Activated gamma-delta T cell treated with Interleukin-2 at 50 U/mL for 16 hours (primary cell): ENCODE results near the gene CYTIP.

Experiments used
- DNase-seq: peaks from one replicate; pipeline ENCODE4 v3.0.0-alpha.2; 2020

CYTIP gene

DNA sequence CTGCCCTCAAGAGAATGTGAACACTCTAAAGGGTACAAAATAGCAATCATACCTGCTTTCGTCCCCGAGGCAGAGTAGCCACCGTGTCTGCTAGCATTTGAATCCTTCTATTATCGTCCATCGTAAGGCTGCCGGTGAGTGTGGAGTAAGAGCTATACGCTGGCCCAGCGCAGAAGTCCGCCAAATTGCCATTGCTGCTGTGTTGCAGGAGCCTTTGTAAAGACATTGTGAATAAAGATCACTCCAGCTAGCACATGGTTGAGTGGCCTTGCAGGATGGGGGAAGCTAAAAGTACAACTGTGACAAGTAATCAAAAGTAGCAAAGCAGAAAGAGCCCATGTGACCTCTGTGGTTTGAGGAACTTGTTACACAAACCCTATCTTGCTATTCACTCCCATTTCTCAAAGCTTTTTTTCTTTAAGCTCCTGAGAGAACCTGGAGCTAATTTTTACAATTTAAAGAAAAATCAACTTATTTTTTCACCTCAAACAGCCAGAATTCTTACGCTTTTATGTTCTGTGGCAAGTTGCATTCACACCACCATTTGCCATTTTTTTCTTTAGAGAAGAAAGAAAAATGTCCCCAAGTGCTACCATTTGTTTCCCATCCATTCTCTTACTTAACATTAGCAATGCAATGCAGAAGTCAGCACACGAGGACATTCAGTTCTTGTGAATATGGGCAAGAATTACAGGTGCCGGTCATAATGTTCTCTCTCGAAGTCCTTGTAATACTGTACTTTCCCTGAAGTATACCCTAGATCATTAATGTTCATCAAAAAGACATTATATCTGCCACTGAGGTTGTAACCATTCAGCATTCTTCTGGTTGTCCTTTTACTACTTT is at the start of gene CYTIP:
Gene CYTIP, minus strand, starts transcription at position 295 of the 846 bp plus-strand sequence. Its CDS starts 69 bp downstream, at position 226.
- peak; percentile 54 for DNase-seq

DNA sequence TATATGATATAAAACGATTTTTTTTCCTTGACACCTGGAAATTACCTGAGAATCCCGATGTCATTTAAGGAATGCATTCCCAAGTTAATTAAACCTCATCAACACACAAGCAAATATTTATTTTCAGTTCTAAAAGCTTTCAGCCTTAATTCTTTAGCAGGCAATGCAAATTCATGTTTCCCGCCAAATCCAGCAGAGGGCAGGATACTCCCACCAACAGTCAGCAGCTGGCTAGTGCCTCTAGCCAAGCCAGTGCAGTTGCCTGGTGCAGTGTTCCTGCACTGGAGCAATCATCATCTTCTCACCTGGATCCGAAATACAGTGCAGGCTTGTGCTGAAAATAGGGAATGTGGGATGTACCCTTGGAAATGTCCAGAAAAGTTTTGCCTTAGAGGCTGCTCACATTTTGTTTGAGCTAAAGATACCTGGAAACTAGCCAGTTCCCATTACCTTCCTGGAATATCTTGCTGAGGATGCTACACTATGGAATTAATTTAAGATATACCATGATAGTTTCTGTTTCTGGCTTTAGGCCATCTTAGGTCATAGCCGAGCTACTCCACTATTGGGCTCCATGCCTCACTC is 48.4 kb upstream of the CYTIP start:
- DNase-seq = peak; percentile 69

DNA sequence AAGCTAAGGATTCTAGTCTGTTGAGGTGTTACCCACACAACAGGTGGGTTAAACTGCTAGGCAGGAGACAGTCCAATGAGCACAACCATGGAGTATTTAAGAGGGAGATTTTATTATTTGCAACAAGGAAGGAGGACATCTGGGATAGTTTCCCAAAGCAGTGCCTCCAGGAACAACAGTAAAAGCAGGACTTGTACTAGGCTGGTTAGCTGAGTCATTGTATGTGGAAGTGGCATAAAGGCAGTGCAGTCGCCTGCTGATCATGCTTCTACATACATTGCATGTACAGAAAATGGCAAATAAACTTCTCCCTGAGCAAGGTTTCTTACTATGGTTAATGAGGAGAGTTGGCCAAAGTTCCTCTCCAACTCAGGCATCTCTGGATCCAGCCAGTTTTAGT is 46.1 kb upstream of the CYTIP start:
- no peak for DNase-seq

DNA sequence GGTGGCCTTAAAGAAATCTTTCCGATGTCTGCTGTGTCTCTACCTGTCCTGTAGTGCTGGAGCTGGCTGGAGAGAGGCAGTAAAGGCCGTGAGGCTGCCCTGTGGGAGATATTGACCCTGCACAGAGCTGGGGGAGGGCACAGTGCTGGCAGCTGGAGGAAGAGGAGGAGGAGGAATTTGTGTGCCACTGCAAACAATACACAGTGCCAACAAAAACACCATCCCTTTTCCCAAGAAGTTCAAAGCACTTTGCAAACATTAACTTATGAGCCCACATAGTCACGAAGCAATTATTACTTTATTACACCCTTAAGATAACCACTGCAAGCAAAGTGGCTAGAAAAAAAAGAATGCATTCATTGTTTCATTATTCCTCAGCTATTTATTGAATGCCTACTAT is 45.0 kb upstream of the CYTIP start:
- no peak for DNase-seq

DNA sequence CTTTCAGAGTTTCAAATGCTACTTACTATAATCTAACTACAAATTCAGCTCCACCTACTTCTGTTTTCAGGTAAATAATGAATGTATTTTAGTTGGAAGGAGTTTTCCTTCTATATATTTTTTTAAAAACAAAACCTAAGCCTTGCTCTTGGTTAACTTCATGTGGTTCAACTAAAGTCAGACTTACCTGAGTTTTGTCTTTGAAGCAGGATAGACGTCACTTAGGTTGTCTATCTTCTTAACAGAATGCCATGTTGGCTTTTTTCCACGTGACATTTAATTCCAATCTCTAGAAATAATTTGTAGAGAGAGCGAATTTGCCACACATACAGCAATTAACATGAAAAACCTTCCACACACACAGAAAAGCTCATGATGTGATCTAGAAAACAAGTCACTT is 43.9 kb upstream of the CYTIP start:
- DNase-seq = no peak

DNA sequence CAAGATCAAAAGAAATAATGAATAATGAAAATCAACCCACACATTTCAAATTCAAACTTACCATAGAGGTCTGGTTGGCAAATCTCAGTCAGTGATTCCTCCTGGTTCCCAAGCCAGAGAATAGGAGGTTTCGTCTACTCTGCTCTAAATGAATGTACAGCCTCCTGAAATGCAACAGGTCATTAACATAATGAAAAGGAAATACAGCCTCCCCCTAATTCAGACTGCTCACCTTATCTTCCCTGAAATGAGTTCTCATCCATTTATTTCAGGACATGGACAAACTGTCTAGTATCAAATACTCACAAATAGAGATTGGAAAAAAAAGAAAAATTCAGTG is 43.4 kb upstream of the CYTIP start:
- no peak for DNase-seq

DNA sequence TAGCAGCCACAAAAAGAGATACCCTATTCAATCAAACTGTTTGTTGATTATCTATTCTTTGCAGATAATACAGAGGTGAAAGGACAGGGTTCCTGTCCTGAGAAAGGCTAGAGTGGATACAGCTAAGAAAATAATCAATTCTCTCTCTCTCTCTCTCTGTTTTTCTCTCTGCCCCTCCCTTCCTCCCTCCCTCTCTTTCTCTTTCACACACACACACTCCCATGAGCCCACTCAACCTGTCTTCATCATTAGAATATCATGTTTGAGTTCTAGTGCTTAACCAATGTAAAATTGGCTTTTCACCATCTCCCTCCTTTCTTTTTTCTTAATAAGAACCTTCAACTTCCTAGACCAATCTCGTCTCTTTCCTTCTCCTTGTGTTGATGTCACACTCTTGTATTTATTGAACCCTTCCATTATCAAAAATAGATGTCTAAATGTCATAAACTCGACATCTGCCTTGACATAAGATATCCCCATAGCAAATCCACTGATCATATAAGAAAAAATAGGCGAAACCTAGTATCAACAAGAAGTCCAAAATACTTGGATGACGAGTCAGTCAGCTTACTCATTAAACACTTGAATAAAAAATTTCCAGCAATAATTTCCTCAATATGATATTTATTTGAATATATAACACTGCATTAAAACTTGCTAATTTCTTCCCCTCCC is 42.8 kb upstream of the CYTIP start:
- DNase-seq = no peak

DNA sequence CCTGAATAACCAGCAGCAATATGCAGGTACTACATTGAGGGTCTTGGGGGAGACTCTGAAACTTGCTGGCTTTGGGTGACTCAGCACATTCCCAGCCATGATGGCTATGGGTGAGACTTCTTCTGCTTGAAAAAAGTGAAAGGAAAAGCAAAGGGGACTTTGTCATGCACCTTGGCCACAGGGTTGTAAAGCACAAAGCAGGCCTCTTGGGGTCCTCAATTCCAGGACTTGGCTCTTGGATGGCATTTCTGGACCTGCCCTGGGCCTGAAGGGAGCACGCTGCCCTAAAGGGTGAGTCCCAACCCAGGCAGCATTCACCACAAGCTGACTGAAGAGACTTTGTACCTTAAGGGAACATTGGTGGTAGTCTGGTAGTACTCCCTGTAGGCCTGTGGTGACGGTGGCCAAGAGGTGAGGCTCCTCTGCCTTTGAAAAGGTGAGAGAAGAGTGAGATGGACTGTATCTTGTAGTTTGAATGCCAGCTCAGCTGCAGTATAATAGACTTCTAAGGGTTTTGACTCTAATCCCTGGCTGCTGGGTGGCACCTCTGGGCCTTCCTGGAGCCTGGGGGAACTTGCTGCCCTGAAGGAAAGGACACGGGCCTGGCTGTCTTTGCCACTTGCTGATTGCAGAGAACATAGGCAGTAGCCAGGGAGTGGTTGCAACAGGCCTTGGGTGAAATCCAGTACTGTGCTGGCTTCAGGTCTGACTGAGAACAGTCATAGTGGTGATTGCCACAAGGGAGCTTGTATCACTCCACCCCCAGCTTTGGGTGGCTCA is 36.5 kb upstream of the CYTIP start:
- no peak for DNase-seq

DNA sequence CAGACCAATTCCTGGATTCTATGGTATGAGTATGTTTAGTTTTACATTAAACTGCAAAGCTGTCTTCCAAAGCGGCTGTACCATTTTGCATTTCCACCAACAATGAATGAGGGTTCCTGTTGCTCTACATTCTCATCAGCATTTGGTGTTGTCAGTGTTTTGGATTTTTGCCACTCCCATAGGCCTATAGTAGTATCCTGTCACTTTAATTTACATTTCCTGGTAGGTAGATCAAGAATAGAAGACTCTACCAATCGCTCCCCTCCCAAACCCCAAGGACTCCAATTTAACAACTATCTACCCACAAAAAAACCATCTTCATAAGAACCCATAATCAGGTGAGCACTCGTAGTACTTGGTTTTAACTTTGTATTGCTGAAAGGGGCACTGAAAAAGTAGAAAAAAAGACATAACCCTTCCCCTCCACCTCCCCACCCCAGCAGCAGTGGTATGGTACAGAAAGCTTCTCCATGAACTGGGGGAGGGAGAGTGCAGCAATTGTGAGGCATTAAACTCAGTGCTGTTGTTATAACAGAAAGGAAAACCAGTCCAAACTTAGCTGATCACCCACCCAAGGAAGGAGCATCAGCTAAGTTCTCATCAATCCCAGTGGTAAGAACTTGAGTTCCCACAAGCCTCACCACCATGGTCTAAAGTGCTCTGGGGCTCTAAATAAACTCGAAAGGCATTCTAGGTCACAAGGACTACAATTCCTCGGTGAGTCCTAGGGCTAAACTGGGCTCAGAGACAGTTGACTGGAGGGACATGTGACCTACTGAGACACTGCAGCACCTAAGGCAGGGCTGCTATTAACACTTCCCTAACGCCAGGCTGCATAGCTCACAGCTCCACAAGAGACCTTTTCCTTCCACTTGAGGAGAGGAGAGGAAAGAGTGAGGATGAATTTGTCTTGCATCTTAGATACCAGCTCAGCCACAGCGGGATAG is 35.5 kb upstream of the CYTIP start:
- no peak for DNase-seq

DNA sequence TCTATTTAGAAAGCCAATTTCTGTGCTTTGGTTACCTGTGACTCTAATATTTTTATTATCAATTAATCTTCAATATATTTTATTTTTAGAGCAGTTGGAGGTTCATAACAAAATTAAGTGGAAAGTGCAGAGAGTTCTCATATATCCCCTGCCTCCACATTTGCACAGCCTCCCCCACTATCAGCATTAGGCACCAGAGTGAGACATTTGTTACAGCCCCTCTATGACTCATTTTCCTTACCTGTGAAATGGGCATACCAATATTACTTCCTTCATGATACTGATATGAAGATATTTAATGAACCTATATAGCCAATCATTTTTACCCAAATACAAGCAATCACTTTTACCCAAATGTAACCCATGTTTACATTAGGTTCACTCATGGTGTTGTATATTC is 34.0 kb upstream of the CYTIP start:
- DNase-seq = no peak

DNA sequence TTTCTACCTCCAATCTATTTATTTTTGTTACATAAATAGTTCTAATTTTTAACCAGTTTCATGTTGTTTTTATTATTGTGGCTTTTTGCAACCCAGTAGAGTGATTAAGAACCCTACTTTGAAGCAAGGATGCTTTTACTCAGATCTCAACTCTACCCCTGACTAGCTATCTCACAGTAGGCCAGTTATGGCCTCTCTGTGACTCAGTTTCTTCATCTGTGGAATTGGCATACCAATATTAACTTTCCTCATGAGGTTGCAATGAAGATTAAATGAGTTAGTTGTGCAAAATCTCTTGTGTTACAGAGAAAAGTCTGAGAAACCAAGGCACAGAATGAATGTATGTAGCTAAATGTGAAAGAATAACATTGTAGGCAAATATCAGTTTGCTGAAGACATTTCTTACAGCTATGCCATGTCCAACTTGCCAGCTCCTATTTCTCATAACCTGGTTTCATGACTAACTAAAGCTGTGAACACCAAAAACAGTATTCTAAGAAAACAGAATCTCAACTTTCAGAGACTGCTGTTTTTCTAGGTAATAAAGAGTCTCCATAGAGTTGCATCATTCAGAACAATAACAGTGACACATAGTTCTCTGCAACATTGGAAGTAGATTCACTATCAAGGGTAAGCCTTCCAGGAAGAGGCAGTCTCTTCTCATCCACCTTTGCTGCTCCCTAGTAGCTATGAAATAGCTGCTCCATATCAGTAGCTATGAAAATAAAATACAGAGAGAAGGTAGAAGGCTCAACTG is 33.2 kb upstream of the CYTIP start:
- no peak for DNase-seq

DNA sequence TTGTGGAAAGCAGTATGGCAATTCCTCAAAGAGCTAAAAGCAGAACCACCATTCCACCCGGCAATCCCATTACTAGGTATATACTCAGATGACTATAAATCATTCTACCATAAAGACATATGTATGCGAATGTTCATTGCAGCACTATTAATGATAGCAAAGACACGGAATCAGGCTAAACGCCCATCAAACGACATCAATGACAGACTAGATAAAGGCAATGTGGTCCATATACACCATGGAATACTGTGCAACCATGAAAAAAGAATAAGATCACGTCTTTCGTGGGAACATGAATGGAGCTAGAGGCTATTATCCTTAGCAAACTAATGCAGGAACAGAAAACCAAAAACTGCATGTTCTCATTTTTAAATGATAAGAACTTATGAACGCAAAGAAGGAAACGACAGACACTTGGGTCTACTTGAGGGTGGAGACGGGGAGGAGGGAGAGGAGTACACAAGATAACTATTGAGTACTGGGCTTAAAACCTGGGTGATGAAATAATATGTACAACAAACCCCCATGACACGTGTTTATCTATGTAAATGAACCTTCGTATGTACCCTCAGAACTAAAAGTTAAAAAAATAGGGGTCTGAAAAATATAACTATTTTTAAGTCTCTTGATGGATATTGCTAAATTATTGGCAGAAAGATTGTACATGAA is 32.0 kb upstream of the CYTIP start:
- no peak for DNase-seq

DNA sequence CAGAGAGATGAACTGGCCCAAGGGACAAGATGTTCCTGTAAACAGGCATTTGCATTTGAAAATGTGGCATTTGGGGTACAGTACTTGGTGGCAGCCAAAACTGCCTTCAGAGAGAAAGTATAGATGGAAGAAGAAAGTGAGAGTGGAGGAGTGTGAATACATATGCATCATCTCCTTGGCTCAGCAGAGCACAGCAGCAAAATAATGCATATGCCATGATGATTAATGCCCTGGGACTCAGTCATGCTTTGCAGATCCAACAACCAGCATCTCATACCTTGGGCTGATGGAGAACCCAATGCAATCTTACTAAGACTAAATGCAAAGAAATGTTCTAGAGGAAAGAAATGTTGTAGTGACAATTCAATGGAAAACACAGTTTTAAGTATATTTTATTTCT is 29.7 kb upstream of the CYTIP start:
- no peak for DNase-seq

DNA sequence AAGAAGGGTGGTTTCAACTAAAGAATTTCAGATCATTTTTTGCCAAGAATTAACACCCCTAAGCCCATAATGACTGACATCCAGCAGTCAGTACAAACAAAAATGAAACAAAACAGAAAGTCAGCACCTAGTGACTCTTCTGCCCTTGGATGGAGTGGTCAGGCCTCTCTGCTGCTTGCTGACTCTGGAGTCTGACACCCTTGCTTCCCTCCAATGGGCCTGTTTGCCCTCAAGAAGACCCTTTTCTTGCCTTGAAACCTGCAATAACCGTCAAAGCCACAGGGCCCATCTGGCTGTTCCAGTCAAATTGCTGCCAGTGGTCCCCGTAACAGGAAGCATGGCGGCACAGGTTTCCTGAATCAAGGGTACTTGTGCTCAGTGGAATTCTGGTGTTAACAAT is 27.2 kb upstream of the CYTIP start:
- no peak for DNase-seq

DNA sequence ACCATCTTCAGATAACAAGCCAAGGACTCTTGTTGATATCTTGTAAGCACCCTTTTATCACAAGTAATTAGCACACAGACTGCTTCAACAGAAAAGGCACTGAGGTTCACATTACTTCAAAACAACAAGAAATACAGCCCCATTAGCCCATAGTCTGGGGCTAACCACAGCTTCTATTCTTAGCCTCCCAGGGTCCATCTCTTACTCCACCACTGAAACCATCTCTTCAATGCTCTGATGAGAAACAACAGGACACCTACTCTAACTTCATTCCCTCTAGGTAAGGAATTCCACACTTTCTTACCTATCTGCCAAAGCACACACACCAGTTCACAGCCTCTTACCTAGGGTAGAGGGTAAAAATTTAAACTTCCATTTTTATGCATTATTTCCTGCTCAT is 26.4 kb upstream of the CYTIP start:
- DNase-seq = no peak

DNA sequence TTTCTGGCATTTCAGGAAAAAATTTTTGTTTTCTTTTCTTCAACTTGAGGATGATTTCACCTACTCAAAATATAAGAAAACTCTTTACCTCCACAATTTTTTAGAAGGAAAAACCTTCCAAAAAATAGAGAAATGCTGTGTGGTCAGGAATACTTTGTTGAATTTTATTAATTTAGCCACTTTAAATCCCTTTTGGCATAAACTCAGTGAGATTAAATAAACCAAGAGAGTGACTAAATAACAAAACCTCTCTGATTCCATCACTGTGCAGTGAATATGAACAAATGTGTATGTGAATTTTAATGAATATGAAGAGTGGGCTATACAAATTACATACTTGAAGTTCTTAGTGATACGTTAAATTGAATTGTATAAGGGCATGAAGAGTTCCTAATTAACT is 25.8 kb upstream of the CYTIP start:
- no peak for DNase-seq

DNA sequence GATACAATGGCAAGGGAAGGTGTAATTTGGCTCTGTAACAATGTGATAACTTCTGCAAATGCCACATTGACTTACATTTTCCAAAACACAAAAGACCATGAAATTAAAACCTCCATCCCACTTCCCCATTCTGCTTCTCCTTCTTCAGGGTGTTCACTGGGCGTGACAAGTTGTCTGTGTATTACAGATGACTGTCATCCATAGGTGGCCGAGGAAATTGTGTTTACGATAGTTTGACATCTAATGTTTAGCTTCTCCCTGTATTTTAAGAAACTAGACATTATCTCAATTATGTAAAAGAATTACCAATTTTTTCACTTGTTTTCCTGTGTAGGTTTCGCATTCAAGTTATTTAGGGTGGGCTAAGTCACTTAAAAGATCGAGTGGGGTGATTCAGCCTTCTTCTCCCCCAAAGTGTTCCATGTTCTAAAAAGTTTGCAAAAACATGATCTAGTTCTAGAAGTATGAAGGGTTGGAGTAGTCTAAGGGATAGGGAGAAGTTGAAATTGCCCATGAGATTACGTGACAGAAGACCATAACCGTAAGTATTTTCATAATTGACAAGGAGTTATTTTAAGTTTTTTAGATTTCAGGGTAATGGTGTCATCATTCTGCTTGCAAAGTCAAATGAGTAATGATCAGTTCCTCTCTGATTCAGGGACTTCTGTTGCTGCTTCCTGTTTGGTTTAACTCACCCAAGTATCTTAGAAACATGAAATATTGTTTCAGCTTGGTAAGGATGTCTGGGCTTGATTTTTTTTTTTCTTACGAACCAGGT is 25.2 kb upstream of the CYTIP start:
- no peak for DNase-seq

DNA sequence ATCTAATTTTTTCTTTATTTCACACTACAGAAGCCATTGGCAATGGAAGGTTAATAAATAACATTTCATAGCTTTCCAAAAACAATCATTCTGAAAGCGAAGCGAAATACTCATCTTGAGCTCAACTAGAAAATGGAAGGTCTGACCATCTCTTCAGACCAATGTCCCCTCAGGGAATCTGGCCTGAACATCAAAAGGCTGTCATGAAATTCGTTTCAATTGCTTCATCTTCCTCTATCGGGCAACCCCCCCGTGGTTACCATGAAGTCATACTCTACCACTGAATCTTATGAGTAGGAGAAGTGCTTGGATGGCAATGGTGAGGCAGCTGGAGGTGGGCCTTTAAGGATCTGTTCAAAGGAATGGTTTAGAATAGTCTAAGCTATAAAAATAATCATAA is 22.9 kb upstream of the CYTIP start:
- DNase-seq = no peak

DNA sequence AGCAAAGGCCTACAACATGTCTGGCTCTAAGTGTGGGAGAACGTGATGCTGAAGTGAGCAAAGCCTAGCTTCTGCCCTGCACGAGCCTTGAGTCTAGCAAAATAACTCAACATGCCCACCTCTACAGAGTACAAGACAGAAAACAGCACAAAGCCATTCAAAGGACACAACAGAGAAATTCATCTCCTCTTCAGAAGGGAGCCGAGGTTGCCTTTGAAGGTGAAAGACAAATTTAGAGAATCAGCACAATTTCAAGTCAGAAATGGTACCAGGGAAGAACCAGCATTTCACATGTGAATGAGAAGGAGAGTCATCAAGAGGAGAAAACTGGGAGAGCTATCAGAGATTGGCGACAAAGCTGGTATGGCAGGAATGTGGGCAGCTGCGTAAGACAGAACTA is 21.7 kb upstream of the CYTIP start:
- no peak for DNase-seq

DNA sequence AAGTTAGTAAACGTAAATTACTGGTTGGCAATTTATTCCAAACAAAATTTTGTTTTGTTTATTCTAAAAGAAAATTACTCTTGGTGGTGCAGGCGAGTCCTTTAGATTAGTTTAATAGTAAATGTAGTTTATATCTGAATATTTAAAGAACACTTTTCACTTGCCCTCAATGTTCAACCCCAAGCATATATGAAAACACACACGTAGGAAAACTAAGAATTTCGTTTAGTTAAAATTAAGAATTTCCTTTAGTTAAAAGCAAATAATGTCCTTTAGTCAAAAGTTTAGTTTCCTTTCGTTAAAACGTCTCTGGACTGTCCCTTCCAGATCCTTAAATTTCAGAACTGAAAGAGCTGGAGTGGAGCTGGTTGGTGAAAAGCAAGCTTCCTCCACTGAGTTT is 19.1 kb upstream of the CYTIP start:
- no peak for DNase-seq
